K562 (cell line): ENCODE data around the gene ZNF37A. TPM values are rescaled to one million over a fixed set of nuclear protein-coding genes. Genes with fewer than 3 reads are reported as not detected.

Source experiments
- BHLHE40 ChIP-seq: IDR thresholded peaks from 2 replicates; pipeline ENCODE4 v1.6.1; 2011; ENCODE audit warnings: low read length, improper control_type of control experiment
- ELF4 ChIP-seq: fragments of 450-650 bp; formaldehyde crosslinking; IDR thresholded peaks from 2 replicates; pipeline ENCODE4 v1.4.0; 2022; ENCODE audit warnings: missing genetic modification characterization
- HOXB6 ChIP-seq: fragments of 250-450 bp; sonication (Bioruptor Pico); IDR thresholded peaks from 2 replicates; pipeline ENCODE4 v1.5.1; 2022; ENCODE audit warnings: mild to moderate bottlenecking, borderline replicate concordance
- SIX5 ChIP-seq, 2 experiments: IDR thresholded peaks; 2 replicates each; pipeline ENCODE4 v1.6.1; 2011; ENCODE audit warnings: low read length in 2 of 2, borderline replicate concordance in 1 of 2, low read depth in 1 of 2, mild to moderate bottlenecking in 1 of 2, moderate library complexity in 1 of 2; ENCODE audit not compliant: insufficient read depth in 1 of 2
- ZFP36 ChIP-seq: fragments of 150-350 bp; IDR thresholded peaks from 2 replicates; pipeline ENCODE4 v1.6.1; 2018; ENCODE audit warnings: low read length, low read depth; ENCODE audit not compliant: partially characterized antibody
- polyA plus RNA-seq, 8 experiments: library from polyadenylated mRNA; depleted of rRNA in 4 of 8; stranded (reverse) in 5 of 8; unstranded in 3 of 8; fragments of >200 nt; fragmentation: Nextera tagmentation in 2 of 8; fragmentation: Illumina TruSeq in 1 of 8; extraction: Ambion mirVana in 2 of 8; extraction: Trizol in 1 of 8; gene quantifications; 2 replicates each; pipeline versions ENCODE4 v1.2.1 to v1.2.3, GENCODE V29; 2011 to 2014; ENCODE audit warnings: inconsistent platforms in 1 of 8, missing spikeins in 1 of 8
- total RNA-seq, 7 experiments: library from RNA; depleted of rRNA in 6 of 7; stranded (reverse); fragments of >200 nt in 6 of 7; fragmentation: Illumina TruSeq in 2 of 7; extraction: Trizol in 2 of 7; gene quantifications; 2 replicates each; pipeline versions ENCODE4 v1.2.1 to v1.2.3, GENCODE V29; 2011 to 2021; ENCODE audit warnings: low replicate concordance in 1 of 7
- TF ChIP-seq, protein P1 (sequence below), 2 experiments: fragments of 150-350 bp in 1 of 2; IDR thresholded peaks; 2 replicates each; pipeline ENCODE4 v1.6.1; 2012 to 2016; ENCODE audit warnings: low read depth in 2 of 2, low read length in 2 of 2, mild to moderate bottlenecking in 1 of 2, moderate library complexity in 1 of 2
- TF ChIP-seq, protein P2 (sequence below): sonication (generic); formaldehyde crosslinking; IDR thresholded peaks from 2 replicates; pipeline ENCODE4 v1.8.0; 2022; ENCODE audit warnings: mild to moderate bottlenecking, missing genetic modification reagents

Gene ZNF37A
- total and polyA plus RNA-seq, 9 of the 15 experiments (the other 6 are each of a cell fraction or from before 2014, with no cell fraction given) = 4.1 to 21.6 (median 16.4) TPM

GRCh38 chr10:38103756-38104155 lies 9.6 kb downstream of the ZNF37A start (continued):
- TF ChIP-seq ELF4 (no peak), HOXB6 (CRISPR knock-in tag) (no peak), SIX5 (IDR thresholded peaks at IDR 0.05; ENCODE audit: borderline replicate concordance in 1 of 2, insufficient read depth in 1 of 2, low read depth in 1 of 2, low read length in 2 of 2) (no peak), ZFP36 (no peak), BHLHE40 (no peak)
- TF ChIP-seq, protein P1, sequence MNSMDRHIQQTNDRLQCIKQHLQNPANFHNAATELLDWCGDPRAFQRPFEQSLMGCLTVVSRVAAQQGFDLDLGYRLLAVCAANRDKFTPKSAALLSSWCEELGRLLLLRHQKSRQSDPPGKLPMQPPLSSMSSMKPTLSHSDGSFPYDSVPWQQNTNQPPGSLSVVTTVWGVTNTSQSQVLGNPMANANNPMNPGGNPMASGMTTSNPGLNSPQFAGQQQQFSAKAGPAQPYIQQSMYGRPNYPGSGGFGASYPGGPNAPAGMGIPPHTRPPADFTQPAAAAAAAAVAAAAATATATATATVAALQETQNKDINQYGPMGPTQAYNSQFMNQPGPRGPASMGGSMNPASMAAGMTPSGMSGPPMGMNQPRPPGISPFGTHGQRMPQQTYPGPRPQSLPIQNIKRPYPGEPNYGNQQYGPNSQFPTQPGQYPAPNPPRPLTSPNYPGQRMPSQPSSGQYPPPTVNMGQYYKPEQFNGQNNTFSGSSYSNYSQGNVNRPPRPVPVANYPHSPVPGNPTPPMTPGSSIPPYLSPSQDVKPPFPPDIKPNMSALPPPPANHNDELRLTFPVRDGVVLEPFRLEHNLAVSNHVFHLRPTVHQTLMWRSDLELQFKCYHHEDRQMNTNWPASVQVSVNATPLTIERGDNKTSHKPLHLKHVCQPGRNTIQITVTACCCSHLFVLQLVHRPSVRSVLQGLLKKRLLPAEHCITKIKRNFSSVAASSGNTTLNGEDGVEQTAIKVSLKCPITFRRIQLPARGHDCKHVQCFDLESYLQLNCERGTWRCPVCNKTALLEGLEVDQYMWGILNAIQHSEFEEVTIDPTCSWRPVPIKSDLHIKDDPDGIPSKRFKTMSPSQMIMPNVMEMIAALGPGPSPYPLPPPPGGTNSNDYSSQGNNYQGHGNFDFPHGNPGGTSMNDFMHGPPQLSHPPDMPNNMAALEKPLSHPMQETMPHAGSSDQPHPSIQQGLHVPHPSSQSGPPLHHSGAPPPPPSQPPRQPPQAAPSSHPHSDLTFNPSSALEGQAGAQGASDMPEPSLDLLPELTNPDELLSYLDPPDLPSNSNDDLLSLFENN (IDR thresholded peaks at IDR 0.05; ENCODE audit: low read depth in 2 of 2, low read length in 2 of 2) = no peak
- TF ChIP-seq, protein P2, sequence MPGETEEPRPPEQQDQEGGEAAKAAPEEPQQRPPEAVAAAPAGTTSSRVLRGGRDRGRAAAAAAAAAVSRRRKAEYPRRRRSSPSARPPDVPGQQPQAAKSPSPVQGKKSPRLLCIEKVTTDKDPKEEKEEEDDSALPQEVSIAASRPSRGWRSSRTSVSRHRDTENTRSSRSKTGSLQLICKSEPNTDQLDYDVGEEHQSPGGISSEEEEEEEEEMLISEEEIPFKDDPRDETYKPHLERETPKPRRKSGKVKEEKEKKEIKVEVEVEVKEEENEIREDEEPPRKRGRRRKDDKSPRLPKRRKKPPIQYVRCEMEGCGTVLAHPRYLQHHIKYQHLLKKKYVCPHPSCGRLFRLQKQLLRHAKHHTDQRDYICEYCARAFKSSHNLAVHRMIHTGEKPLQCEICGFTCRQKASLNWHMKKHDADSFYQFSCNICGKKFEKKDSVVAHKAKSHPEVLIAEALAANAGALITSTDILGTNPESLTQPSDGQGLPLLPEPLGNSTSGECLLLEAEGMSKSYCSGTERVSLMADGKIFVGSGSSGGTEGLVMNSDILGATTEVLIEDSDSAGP (CRISPR knock-in tag) = no peak
